ENCODE measurements around the gene MYO1B. TPM values are rescaled to one million over a fixed set of nuclear protein-coding genes. Genes with fewer than 3 reads are reported as not detected.

Gene MYO1B
- polyA plus RNA-seq, 2 donors, result 12.9 to 25.6 TPM

DNA sequence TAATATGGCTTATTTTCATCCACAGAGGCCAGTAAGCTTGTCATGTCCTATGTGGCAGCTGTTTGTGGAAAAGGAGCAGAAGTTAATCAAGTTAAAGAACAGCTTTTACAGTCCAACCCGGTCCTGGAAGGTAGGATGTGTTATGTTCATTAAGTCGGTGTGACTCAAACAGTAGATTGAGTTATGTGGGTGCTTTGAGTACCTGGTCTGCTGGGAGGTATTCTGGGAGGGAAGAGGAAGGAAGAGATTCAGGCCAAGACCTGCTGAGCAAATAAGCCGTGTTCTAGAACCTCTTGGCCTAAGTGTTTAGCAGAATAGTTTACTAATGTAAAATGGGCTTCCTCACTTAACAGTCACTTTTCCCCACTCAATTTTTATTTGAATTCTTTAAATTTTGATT, 96.2 kb downstream of the MYO1B start:
- Histone ChIP-seq H3K36me3 (ENCODE audit: control insufficient read depth in 2 of 2, insufficient read depth in 2 of 2, low read length in 1 of 2) (no peaks in the 10 kb centered on the region), H3K9me3 (ENCODE audit: control insufficient read depth in 2 of 2, insufficient read depth in 1 of 2, low read depth in 1 of 2, low read length in 1 of 2) (no peaks in the 10 kb centered on the region), H3K4me1 (ENCODE audit: control insufficient read depth in 2 of 2, insufficient read depth in 2 of 2, low read length in 1 of 2) (no peaks in the 10 kb centered on the region), H3K27me3 (ENCODE audit: control insufficient read depth in 1 of 2, insufficient read depth in 2 of 2, low read length in 2 of 2) (no peaks in the 10 kb centered on the region), H3K27ac (ENCODE audit: low read depth in 2 of 2, low read length in 1 of 2) (no peak overlapping the region), H3K4me3 (ENCODE audit: low read depth in 1 of 2, low read length in 2 of 2) (no peak overlapping the region)
- WGBS, 2 donors, result 59 to 75% methylated on average over 3 of the region's 3 CpGs

DNA sequence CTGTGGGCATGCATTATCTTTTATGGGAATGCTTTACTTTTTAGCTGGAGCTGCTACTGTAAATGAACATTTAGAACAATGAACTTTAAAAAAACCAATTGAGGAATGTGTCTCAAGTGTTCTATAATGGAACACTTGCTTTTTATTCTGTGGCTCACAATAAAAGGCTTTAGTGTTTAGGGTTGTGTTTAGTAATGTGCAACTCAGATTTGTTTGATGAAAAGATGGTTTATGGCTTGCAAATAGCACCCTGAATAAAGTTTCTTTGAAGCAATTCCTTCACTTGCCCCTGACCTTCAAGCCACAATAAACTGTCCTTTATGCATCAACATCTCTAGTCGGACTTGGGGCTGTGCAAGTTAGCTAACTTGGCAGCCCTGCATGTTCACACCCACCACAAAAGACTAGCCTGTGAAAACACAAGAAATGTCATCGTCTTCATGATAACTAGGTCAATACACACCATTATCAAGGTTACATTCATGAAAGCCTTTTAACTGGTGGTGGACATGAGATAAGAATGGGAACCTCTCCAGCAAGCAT, 98.7 kb downstream of the MYO1B start:
- Histone ChIP-seq H3K4me3 (ENCODE audit: low read depth in 1 of 2, low read length in 2 of 2) (no peak overlapping the region), H3K27me3 (ENCODE audit: control insufficient read depth in 1 of 2, insufficient read depth in 2 of 2, low read length in 2 of 2) (no peaks in the 10 kb centered on the region), H3K9me3 (ENCODE audit: control insufficient read depth in 2 of 2, insufficient read depth in 1 of 2, low read depth in 1 of 2, low read length in 1 of 2) (no peaks in the 10 kb centered on the region), H3K36me3 (ENCODE audit: control insufficient read depth in 2 of 2, insufficient read depth in 2 of 2, low read length in 1 of 2) (no peaks in the 10 kb centered on the region), H3K27ac (ENCODE audit: low read depth in 2 of 2, low read length in 1 of 2) (no peak overlapping the region), H3K4me1 (ENCODE audit: control insufficient read depth in 2 of 2, insufficient read depth in 2 of 2, low read length in 1 of 2) (no peaks in the 10 kb centered on the region)
- 46 to 61% methylated on average over 2 of the region's 2 CpGs for WGBS, 2 donors

DNA sequence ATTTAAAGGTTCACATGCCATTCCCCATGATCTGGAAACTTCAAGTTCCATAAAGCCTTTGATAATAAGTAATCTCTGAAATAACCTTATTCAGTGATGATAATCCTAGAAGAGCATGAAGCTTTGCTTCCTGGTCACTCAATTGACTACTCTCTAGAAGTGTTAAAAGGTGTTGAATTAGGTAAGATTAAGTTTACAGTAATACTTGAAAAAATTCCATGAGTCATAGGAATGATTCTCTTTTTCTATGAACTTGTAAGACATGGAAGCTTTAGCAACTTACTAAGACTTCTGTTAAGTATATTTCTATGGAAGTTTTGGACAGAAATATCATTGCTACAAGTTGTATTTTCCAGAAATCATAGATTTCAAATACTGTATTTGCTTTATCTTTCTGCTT, 100.6 kb downstream of the MYO1B start:
- Histone ChIP-seq H3K4me3 (ENCODE audit: low read depth in 1 of 2, low read length in 2 of 2) (no peak overlapping the region), H3K9me3 (ENCODE audit: control insufficient read depth in 2 of 2, insufficient read depth in 1 of 2, low read depth in 1 of 2, low read length in 1 of 2) (no peaks in the 10 kb centered on the region), H3K4me1 (ENCODE audit: control insufficient read depth in 2 of 2, insufficient read depth in 2 of 2, low read length in 1 of 2) (no peaks in the 10 kb centered on the region), H3K27me3 (ENCODE audit: control insufficient read depth in 1 of 2, insufficient read depth in 2 of 2, low read length in 2 of 2) (no peaks in the 10 kb centered on the region), H3K36me3 (ENCODE audit: control insufficient read depth in 2 of 2, insufficient read depth in 2 of 2, low read length in 1 of 2) (no peaks in the 10 kb centered on the region), H3K27ac (ENCODE audit: low read depth in 2 of 2, low read length in 1 of 2) (no peak overlapping the region)

DNA sequence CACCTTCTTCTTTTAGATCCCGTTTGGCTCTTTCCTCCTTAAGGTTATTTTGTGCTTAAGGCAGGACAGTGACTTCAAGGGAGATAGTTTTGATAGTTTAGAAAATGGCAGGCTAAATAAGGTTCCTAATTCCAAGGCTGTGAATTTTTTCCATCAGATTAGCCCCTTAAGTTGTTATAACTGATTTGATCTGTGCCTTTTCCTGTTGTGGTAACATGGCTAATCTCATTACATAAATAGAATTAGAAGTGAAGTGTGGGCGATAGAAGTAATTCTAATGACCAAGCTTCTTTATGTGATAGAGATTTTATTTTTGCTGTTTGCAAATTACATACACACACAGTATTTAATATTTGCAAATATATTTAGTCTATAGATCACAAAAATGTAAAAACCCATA, 102.0 kb downstream of the MYO1B start:
- H3K9me3 ChIP-seq (ENCODE audit: control insufficient read depth in 2 of 2, insufficient read depth in 1 of 2, low read depth in 1 of 2, low read length in 1 of 2), result no peaks in the 10 kb centered on the region
- no peak overlapping the region for H3K27ac ChIP-seq (ENCODE audit: low read depth in 2 of 2, low read length in 1 of 2)
- no peaks in the 10 kb centered on the region for H3K36me3 ChIP-seq (ENCODE audit: control insufficient read depth in 2 of 2, insufficient read depth in 2 of 2, low read length in 1 of 2)
- no peaks in the 10 kb centered on the region for H3K27me3 ChIP-seq (ENCODE audit: control insufficient read depth in 1 of 2, insufficient read depth in 2 of 2, low read length in 2 of 2)
- 87 to 91% methylated on average over 2 of the region's 2 CpGs for WGBS, 2 donors
- H3K4me3 ChIP-seq (ENCODE audit: low read depth in 1 of 2, low read length in 2 of 2), result no peak overlapping the region
- no peaks in the 10 kb centered on the region for H3K4me1 ChIP-seq (ENCODE audit: control insufficient read depth in 2 of 2, insufficient read depth in 2 of 2, low read length in 1 of 2)

DNA sequence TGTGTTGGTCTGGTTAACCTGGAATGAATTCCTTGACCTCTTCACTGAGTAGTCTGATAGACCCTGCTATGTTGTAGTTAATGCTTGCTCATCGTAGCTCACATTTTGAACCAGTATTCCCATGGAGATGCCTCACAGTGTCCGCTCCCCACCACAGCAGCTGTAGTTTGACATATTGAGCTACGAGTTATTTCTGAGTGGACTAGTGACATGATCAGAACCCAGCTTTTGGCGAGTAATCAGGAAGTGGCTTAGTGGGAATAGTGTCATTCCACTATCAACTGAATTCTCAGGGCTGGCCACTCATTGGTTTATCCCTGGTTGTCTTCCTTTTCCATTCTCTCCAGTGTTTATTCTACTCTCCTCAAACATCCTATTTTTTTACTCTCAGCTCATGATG, 102.7 kb downstream of the MYO1B start:
- Histone ChIP-seq H3K4me1 (ENCODE audit: control insufficient read depth in 2 of 2, insufficient read depth in 2 of 2, low read length in 1 of 2) (no peaks in the 10 kb centered on the region), H3K36me3 (ENCODE audit: control insufficient read depth in 2 of 2, insufficient read depth in 2 of 2, low read length in 1 of 2) (no peaks in the 10 kb centered on the region), H3K4me3 (ENCODE audit: low read depth in 1 of 2, low read length in 2 of 2) (no peak overlapping the region), H3K27me3 (ENCODE audit: control insufficient read depth in 1 of 2, insufficient read depth in 2 of 2, low read length in 2 of 2) (no peaks in the 10 kb centered on the region), H3K9me3 (ENCODE audit: control insufficient read depth in 2 of 2, insufficient read depth in 1 of 2, low read depth in 1 of 2, low read length in 1 of 2) (no peaks in the 10 kb centered on the region), H3K27ac (ENCODE audit: low read depth in 2 of 2, low read length in 1 of 2) (no peak overlapping the region)
- WGBS, 2 donors, result 88 to 90% methylated on average over 4 of the region's 4 CpGs

DNA sequence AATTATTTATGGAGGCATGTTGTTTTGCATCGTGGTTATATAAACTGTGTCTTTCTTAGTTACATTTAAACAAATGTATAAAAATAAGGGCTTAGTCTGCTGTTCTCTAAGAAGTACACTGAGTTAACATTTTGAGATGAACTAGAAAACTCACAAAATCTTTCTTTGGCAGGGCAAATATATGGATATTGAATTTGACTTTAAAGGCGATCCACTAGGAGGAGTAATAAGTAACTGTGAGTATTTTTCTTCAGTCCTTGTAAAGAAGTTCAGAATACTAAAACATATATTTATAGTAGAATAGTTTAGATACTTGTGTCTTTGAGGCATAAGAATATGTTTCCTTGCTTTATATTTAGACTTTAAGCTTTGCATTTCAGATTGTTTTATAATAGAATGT, 104.8 kb downstream of the MYO1B start:
- H3K27ac ChIP-seq (ENCODE audit: low read depth in 2 of 2, low read length in 1 of 2), result no peak overlapping the region
- no peaks in the 10 kb centered on the region for H3K27me3 ChIP-seq (ENCODE audit: control insufficient read depth in 1 of 2, insufficient read depth in 2 of 2, low read length in 2 of 2)
- no peaks in the 10 kb centered on the region for H3K9me3 ChIP-seq (ENCODE audit: control insufficient read depth in 2 of 2, insufficient read depth in 1 of 2, low read depth in 1 of 2, low read length in 1 of 2)
- H3K36me3 ChIP-seq (ENCODE audit: control insufficient read depth in 2 of 2, insufficient read depth in 2 of 2, low read length in 1 of 2), result no peaks in the 10 kb centered on the region
- no peak overlapping the region for H3K4me3 ChIP-seq (ENCODE audit: low read depth in 1 of 2, low read length in 2 of 2)
- 72 to 74% methylated on average over 2 of the region's 2 CpGs for WGBS, 2 donors
- H3K4me1 ChIP-seq (ENCODE audit: control insufficient read depth in 2 of 2, insufficient read depth in 2 of 2, low read length in 1 of 2), result no peaks in the 10 kb centered on the region

DNA sequence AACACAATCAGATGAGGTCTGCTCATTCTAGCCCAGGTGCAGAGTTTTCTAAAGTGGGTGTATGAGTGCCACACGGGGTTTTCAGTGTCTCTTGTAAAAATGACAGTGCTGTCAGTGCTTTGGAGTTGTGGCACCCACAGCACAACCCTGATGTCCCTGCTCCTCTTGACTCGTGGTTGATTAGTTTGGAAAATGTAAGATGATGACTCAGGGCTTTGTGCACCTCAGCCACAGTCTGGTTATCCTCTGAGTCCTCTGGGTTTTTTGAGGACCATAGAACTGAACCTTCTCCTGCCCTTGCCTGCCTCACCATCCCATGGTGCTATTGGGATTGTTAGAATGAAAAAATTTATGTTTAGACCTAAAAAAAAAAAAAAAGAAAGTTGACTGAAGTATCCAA, 105.6 kb downstream of the MYO1B start:
- no peaks in the 10 kb centered on the region for H3K27me3 ChIP-seq (ENCODE audit: control insufficient read depth in 1 of 2, insufficient read depth in 2 of 2, low read length in 2 of 2)
- no peaks in the 10 kb centered on the region for H3K36me3 ChIP-seq (ENCODE audit: control insufficient read depth in 2 of 2, insufficient read depth in 2 of 2, low read length in 1 of 2)
- no peaks in the 10 kb centered on the region for H3K4me1 ChIP-seq (ENCODE audit: control insufficient read depth in 2 of 2, insufficient read depth in 2 of 2, low read length in 1 of 2)
- H3K4me3 ChIP-seq (ENCODE audit: low read depth in 1 of 2, low read length in 2 of 2), result no peak overlapping the region
- no peak overlapping the region for H3K27ac ChIP-seq (ENCODE audit: low read depth in 2 of 2, low read length in 1 of 2)
- H3K9me3 ChIP-seq (ENCODE audit: control insufficient read depth in 2 of 2, insufficient read depth in 1 of 2, low read depth in 1 of 2, low read length in 1 of 2), result no peaks in the 10 kb centered on the region
- WGBS, 2 donors, result 50 to 63% methylated on average over 2 of the region's 2 CpGs

DNA sequence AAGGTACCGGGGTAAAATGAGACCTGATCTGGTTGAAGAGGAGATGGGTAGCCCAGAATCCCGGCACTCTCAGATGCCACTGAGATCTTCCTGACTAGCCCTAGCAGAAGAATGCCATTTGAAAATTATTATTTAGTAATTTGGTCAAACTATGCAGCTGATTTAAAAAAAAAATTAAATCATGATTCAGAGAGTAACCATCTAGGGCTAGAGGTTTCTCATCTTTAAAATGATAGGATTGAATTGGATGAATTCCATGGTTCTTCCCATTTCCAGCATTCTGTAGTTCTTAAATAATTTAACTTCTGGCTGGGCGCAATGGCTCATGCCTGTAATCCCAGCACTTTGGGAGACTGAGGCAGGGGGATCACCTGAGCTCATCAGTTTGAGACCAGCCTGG, 106.1 kb downstream of the MYO1B start:
- 93 to 95% methylated on average over 3 of the region's 3 CpGs for WGBS, 2 donors
- no peaks in the 10 kb centered on the region for H3K36me3 ChIP-seq (ENCODE audit: control insufficient read depth in 2 of 2, insufficient read depth in 2 of 2, low read length in 1 of 2)
- no peaks in the 10 kb centered on the region for H3K27me3 ChIP-seq (ENCODE audit: control insufficient read depth in 1 of 2, insufficient read depth in 2 of 2, low read length in 2 of 2)
- no peaks in the 10 kb centered on the region for H3K9me3 ChIP-seq (ENCODE audit: control insufficient read depth in 2 of 2, insufficient read depth in 1 of 2, low read depth in 1 of 2, low read length in 1 of 2)
- no peak overlapping the region for H3K4me3 ChIP-seq (ENCODE audit: low read depth in 1 of 2, low read length in 2 of 2)
- H3K4me1 ChIP-seq (ENCODE audit: control insufficient read depth in 2 of 2, insufficient read depth in 2 of 2, low read length in 1 of 2), result no peaks in the 10 kb centered on the region
- H3K27ac ChIP-seq (ENCODE audit: low read depth in 2 of 2, low read length in 1 of 2), result no peak overlapping the region

DNA sequence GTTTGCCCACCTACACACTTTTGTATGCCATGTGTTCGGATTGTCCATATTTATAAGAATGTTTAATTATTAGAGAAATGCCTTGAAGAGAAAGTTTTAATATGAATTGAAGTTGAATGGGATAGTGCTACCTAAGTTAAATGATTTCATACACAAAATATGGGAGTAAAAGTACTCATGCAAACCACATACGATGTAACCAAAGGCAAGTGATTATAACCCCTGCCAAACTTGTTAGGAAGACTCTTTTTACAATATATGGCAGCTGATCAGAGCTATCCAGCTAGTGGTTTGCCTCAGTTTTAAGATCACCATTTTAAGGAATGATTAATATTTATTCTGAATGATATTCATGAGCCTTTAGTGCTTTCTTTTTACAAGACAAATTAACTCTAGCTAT, 106.7 kb downstream of the MYO1B start:
- no peaks in the 10 kb centered on the region for H3K9me3 ChIP-seq (ENCODE audit: control insufficient read depth in 2 of 2, insufficient read depth in 1 of 2, low read depth in 1 of 2, low read length in 1 of 2)
- H3K36me3 ChIP-seq (ENCODE audit: control insufficient read depth in 2 of 2, insufficient read depth in 2 of 2, low read length in 1 of 2), result no peaks in the 10 kb centered on the region
- WGBS, 2 donors, result 80 to 91% methylated on average over 2 of the region's 2 CpGs
- H3K4me1 ChIP-seq (ENCODE audit: control insufficient read depth in 2 of 2, insufficient read depth in 2 of 2, low read length in 1 of 2), result no peaks in the 10 kb centered on the region
- H3K27ac ChIP-seq (ENCODE audit: low read depth in 2 of 2, low read length in 1 of 2), result no peak overlapping the region
- H3K27me3 ChIP-seq (ENCODE audit: control insufficient read depth in 1 of 2, insufficient read depth in 2 of 2, low read length in 2 of 2), result no peaks in the 10 kb centered on the region
- H3K4me3 ChIP-seq (ENCODE audit: low read depth in 1 of 2, low read length in 2 of 2), result no peak overlapping the region

DNA sequence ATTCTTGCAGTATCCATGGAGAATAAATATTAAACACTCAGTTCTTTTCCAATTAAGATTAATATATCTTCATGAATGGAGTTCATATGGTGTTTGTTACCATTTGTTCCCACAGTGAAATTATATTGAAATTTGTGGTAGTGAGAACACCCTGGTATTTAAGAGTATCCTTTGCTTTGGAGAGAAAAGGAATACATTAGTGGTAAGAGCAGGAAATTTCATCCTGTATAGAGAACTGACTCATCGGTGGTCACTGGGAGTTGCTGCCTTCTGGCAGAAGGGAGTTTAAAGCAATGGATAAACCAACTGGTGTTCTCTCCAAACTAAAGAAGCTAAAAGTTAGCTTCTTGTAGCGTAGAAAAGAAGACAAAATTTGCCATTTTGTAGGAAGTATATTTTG, 107.3 kb downstream of the MYO1B start:
- Histone ChIP-seq H3K27ac (ENCODE audit: low read depth in 2 of 2, low read length in 1 of 2) (no peak overlapping the region), H3K36me3 (ENCODE audit: control insufficient read depth in 2 of 2, insufficient read depth in 2 of 2, low read length in 1 of 2) (no peaks in the 10 kb centered on the region), H3K9me3 (ENCODE audit: control insufficient read depth in 2 of 2, insufficient read depth in 1 of 2, low read depth in 1 of 2, low read length in 1 of 2) (no peaks in the 10 kb centered on the region), H3K4me1 (ENCODE audit: control insufficient read depth in 2 of 2, insufficient read depth in 2 of 2, low read length in 1 of 2) (no peaks in the 10 kb centered on the region), H3K4me3 (ENCODE audit: low read depth in 1 of 2, low read length in 2 of 2) (no peak overlapping the region), H3K27me3 (ENCODE audit: control insufficient read depth in 1 of 2, insufficient read depth in 2 of 2, low read length in 2 of 2) (no peaks in the 10 kb centered on the region)
- WGBS, 2 donors, result 74 to 76% methylated on average over 2 of the region's 2 CpGs
